Vagina (tissue), 2 donors: ENCODE results near the gene TM7SF2. TPM values are rescaled to one million over a fixed set of nuclear protein-coding genes. Genes with fewer than 3 reads are reported as not detected.

Experiments
- DNase-seq, 2 donors: peaks; one replicate each; pipeline ENCODE4 v3.0.0-alpha.2; 2017; ENCODE audit errors: extremely low spot score in 2 of 2
- H3K27ac ChIP-seq: fragments of 200-600 bp; sonication (generic); one replicate; pipeline ENCODE4 v1.5.1; 2019
- H3K27me3 ChIP-seq: fragments of 200-600 bp; sonication (generic); one replicate; pipeline ENCODE4 v1.5.1; 2019
- H3K36me3 ChIP-seq, 2 donors: fragments of 200-600 bp; sonication (generic); one replicate each; pipeline ENCODE4 v1.5.1; 2017 to 2019
- H3K4me1 ChIP-seq: fragments of 200-600 bp; sonication (generic); one replicate; pipeline ENCODE4 v1.5.1; 2019
- H3K4me3 ChIP-seq, 2 donors: fragments of 200-600 bp; sonication (generic); 1 replicate in 1 of 2; 2 replicates in 1 of 2; pipeline ENCODE4 v1.5.1; 2016 to 2019
- H3K9me3 ChIP-seq: fragments of 200-600 bp; sonication (generic); one replicate; pipeline ENCODE4 v1.5.1; 2019
- POLR2A ChIP-seq, 2 donors: fragments of 450-650 bp; IDR thresholded peaks; one replicate each; pipeline ENCODE4 v1.6.1; 2017; ENCODE audit warnings: antibody characterized with exemption in 2 of 2, mild to moderate bottlenecking in 2 of 2, moderate library complexity in 2 of 2
- POLR2AphosphoS5 ChIP-seq, 2 donors: sonication (generic); formaldehyde crosslinking; IDR thresholded peaks; one replicate each; pipeline ENCODE4 v1.9.0; 2017; ENCODE audit warnings: antibody characterized with exemption in 2 of 2, mild to moderate bottlenecking in 2 of 2, low read depth in 1 of 2; ENCODE audit not compliant: insufficient read depth in 1 of 2
- intact Hi-C: fragments of 100-400 bp; cut with DNase I; formaldehyde crosslinking; loops from one replicate; pipeline ENCODE4 v1.15.1; 2023
- total RNA-seq: library from RNA; depleted of rRNA; stranded (reverse); fragments of >200 nt; gene quantifications from one replicate; pipeline ENCODE4 v1.2.3, GENCODE V29; 2016
- TF ChIP-seq, protein P1 (sequence below), 3 experiments: fragments of 450-650 bp in 2 of 3; fragments of 200-600 bp in 1 of 3; sonication (generic) in 1 of 3; IDR thresholded peaks; one replicate each; pipeline ENCODE4 v1.5.1; 2017 to 2019; ENCODE audit warnings: antibody characterized with exemption in 3 of 3, mild to moderate bottlenecking in 2 of 3, moderate library complexity in 2 of 3

The TM7SF2 gene
- total RNA-seq, 1 donor from 2014 or later = 37.6 TPM

DNA sequence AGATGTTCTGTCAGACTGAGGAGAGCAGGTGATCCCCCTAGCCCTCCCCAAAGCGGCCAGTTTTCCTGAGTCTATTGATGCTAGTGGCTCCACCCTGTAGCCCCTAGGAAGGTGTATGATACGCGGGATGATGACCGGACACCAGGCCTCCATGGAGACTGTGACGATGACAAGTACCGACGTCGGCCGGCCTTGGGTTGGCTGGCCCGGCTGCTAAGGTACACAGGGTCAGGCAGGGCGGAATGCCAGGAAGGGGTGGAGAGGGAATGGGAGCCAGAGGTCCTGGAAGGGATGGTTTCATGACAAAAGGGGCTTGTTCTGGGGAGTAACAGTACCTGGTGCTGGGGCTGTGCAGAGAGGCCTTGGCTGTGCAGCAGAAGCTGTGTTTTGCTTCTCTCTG, 24.5 kb upstream of the TM7SF2 start:
- no peak for DNase-seq
- peaks cover 0 to 17% of the 10 kb centered on the region in 2 donors for H3K36me3 ChIP-seq

DNA sequence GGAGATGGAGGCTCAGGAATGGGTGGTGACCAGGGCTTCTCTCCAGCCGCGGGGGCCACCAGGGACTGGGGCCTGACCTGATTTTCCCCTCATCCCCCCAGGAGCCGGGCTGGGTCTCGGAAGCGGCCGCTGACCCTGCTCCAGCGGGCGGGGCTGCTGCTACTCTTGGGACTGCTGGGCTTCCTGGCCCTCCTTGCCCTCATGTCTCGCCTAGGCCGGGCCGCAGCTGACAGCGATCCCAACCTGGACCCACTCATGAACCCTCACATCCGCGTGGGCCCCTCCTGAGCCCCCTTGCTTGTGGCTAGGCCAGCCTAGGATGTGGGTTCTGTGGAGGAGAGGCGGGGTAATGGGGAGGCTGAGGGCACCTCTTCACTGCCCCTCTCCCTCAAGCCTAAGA, 23.8 kb upstream of the TM7SF2 start:
- intact Hi-C loops = no loop called here
- Histone ChIP-seq H3K27ac (no peak overlapping the region), H3K36me3 (peaks cover 0 to 17% of the 10 kb centered on the region in 2 donors), H3K4me1 (peaks cover 18% of the 10 kb centered on the region), H3K9me3 (no peaks in the 10 kb centered on the region), H3K27me3 (no peaks in the 10 kb centered on the region), H3K4me3 (no peak overlapping the region)
- TF ChIP-seq POLR2AphosphoS5 (IDR thresholded peaks at IDR 0.05; ENCODE audit: insufficient read depth in 1 of 2, low read depth in 1 of 2) (no peak), POLR2A (IDR thresholded peaks at IDR 0.05) (no peak)
- TF ChIP-seq, protein P1, sequence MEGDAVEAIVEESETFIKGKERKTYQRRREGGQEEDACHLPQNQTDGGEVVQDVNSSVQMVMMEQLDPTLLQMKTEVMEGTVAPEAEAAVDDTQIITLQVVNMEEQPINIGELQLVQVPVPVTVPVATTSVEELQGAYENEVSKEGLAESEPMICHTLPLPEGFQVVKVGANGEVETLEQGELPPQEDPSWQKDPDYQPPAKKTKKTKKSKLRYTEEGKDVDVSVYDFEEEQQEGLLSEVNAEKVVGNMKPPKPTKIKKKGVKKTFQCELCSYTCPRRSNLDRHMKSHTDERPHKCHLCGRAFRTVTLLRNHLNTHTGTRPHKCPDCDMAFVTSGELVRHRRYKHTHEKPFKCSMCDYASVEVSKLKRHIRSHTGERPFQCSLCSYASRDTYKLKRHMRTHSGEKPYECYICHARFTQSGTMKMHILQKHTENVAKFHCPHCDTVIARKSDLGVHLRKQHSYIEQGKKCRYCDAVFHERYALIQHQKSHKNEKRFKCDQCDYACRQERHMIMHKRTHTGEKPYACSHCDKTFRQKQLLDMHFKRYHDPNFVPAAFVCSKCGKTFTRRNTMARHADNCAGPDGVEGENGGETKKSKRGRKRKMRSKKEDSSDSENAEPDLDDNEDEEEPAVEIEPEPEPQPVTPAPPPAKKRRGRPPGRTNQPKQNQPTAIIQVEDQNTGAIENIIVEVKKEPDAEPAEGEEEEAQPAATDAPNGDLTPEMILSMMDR (IDR thresholded peaks at IDR 0.05) = no peak
- DNase-seq = no peak

More for the DNA sequence above, 24.5 kb upstream of the TM7SF2 start:
- H3K27ac ChIP-seq = no peak overlapping the region
- H3K4me3 ChIP-seq = no peak overlapping the region
- peaks cover 18% of the 10 kb centered on the region for H3K4me1 ChIP-seq
- no peak for TF ChIP-seq POLR2AphosphoS5 (IDR thresholded peaks at IDR 0.05; ENCODE audit: insufficient read depth in 1 of 2, low read depth in 1 of 2)
- TF ChIP-seq, protein P1 (IDR thresholded peaks at IDR 0.05) = no peak
- TF ChIP-seq POLR2A (IDR thresholded peaks at IDR 0.05) = no peak
- H3K27me3 ChIP-seq = no peaks in the 10 kb centered on the region
- intact Hi-C loops = no loop called here
- H3K9me3 ChIP-seq = no peaks in the 10 kb centered on the region

DNA sequence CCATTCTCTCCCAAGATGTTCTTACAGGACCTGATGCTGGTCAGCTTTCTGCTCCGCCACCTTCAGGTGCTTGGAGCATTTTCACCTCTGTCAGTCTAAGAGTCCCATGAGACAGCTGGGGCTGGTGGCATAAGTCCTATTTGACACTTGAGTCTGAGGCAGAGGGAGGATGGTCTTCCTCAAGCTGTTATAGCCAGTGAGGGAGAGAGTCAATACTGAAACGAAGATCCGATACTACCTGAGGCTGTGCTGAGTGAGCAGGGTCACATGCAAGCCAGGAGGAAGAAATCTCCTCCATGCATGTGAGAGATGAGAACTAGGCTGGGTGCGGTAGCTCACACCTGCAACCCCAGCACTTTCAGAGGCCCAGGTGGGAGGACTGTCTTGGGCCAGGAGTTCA, 22.1 kb upstream of the TM7SF2 start:
- intact Hi-C loops = no loop called here
- H3K27ac ChIP-seq = no peak overlapping the region
- H3K4me1 ChIP-seq = peaks cover 10% of the 10 kb centered on the region
- DNase-seq = no peak
- no peak overlapping the region for H3K4me3 ChIP-seq
- H3K27me3 ChIP-seq = no peaks in the 10 kb centered on the region
- peaks cover 0 to 17% of the 10 kb centered on the region in 2 donors for H3K36me3 ChIP-seq
- no peaks in the 10 kb centered on the region for H3K9me3 ChIP-seq
- TF ChIP-seq POLR2A (IDR thresholded peaks at IDR 0.05) = no peak
- no peak for TF ChIP-seq POLR2AphosphoS5 (IDR thresholded peaks at IDR 0.05; ENCODE audit: insufficient read depth in 1 of 2, low read depth in 1 of 2)
- TF ChIP-seq, protein P1 (IDR thresholded peaks at IDR 0.05) = no peak

DNA sequence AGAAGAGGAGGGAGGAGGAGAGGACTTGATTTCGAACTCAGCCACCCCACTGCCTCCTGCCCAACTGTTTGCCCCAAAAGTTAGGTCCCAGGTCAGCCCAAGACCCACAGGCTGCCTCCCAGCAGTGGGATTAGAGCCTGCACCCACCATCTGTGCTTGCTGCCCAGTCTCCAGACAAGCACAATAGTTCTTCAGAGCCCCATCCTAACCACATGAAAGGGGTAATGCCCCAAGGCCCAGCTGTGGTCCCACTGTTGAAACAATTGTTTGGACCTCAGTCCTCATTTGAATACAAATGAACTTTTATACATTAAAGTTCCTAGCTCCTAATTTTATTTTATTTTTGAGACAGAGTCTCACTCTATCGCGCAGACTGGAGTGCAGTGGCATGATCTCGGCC, 21.0 kb upstream of the TM7SF2 start:
- Histone ChIP-seq H3K27ac (no peak overlapping the region), H3K9me3 (no peaks in the 10 kb centered on the region), H3K4me1 (peaks cover 3% of the 10 kb centered on the region), H3K4me3 (no peak overlapping the region), H3K27me3 (no peaks in the 10 kb centered on the region), H3K36me3 (peaks cover 0 to 17% of the 10 kb centered on the region in 2 donors)
- DNase-seq = no peak
- TF ChIP-seq POLR2AphosphoS5 (IDR thresholded peaks at IDR 0.05; ENCODE audit: insufficient read depth in 1 of 2, low read depth in 1 of 2) = no peak
- TF ChIP-seq, protein P1 (IDR thresholded peaks at IDR 0.05) = no peak
- TF ChIP-seq POLR2A (IDR thresholded peaks at IDR 0.05) = no peak
- intact Hi-C loops = no loop called here

DNA sequence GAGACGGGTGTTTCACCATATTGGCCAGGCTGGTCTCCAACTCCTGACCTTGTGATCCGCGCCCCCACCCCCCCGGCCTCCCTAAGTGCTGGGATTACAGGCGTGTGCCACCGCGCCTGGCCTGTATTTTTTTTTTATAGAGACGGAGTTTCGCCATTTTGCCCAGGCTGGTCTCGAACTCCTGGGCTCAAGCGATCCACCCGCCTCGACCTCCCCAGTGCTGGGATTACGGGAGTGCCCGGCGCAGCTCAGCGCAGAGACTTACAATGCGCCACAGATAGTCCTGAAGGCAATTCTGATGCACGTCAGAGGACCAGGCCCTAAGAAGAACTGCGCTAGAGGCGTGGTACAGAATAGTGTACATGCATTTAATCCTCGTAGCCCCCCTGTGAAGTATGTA, 16.2 kb upstream of the TM7SF2 start:
- Histone ChIP-seq H3K4me1 (peaks cover 27% of the 10 kb centered on the region), H3K9me3 (no peaks in the 10 kb centered on the region), H3K4me3 (peak overlapping the region; percentile 75 to 82), H3K27me3 (no peaks in the 10 kb centered on the region), H3K36me3 (peaks cover 0 to 14% of the 10 kb centered on the region in 2 donors), H3K27ac (peak overlapping the region; percentile 81)
- TF ChIP-seq POLR2AphosphoS5 (IDR thresholded peaks at IDR 0.05; ENCODE audit: insufficient read depth in 1 of 2, low read depth in 1 of 2) (no peak), POLR2A (IDR thresholded peaks at IDR 0.05) (no peak)
- TF ChIP-seq, protein P1 (IDR thresholded peaks at IDR 0.05) = no peak
- intact Hi-C loops = no loop called here
- no peak for DNase-seq
